Activated CD8-positive, alpha-beta memory T cell treated with anti-CD3 and anti-CD28 coated beads, Interleukin-2, amount 50 U/mL, for 48 hours (primary cell): ENCODE data around the gene ANKRD12.
A peak's percentile ranks its signal among the peaks of the same experiment; 100 is the strongest.
"Not testable (repeated sequence)": the region's sequence is repeated elsewhere in the genome, so short reads cannot be mapped to it uniquely, and the experiment has no call there.

Source experiments
- DNase-seq: peaks from one replicate; pipeline ENCODE4 v3.0.0-alpha.2; 2020

ANKRD12 gene

DNA sequence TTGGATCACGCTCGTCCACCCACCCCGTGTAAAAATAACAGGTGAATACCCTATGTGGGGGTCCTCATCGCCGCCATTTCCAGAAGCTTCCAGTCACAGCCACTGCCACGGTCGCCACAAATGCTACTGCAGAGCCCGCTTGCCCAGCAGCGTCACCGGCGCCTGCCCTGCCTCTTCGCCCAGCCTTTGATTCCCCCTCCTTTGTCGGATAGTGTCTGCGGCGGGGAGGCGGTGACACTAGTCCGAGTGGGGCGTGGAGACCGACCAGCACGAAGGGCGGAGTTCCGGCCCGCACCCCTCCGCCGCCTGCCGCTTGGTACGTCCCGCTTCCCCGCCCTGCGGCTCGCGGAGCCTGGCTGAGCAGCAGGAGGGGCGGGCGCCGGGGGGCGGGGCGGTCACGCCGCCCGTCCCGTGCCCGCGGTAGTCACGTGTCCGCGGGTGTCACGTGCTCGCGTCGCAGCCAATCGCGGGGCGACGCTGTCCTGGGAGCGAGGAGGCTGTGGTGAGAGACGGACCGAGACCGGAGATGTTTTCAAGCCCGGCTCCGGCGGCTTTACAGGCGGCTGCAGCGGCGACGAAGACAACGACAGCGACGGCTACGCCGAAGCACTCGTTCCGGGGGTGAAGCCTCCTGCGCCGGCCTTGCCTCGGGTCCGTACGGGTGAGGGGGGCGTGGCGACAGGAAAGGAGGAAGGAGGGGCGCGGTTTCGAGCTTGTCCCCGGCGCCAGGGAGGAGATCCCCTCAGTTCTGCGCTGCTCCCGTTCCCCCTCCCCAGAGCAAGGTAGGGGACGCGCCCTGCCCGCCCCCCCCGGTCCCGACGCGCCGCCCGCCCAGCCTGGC is at the start of gene ANKRD12:
ANKRD12 (plus strand) TSS at position 467 of the 841 bp plus-strand sequence. CDS start 45,652 bp downstream, outside the sequence.
- peak; percentile 97 for DNase-seq

DNA sequence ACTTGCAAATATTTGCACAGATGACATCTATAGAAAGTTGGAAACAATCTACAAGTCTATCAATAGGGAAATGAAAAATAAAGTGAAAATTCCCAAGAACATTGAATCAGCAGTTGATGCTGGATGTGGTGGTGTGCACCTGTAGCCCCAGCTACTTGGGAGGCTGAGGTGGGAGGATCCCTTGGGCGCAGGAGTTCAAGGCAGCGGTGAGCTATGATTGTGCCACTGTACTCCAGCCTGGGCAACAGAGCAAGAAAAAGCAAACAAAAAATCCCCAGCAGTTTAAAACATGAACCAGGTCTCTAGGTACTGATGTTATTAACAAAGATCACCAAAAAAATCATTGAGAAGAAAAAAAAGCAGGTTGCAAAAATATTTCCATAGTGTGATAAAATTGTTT is 49.4 kb upstream of the ANKRD12 start:
- DNase-seq, result no peak

DNA sequence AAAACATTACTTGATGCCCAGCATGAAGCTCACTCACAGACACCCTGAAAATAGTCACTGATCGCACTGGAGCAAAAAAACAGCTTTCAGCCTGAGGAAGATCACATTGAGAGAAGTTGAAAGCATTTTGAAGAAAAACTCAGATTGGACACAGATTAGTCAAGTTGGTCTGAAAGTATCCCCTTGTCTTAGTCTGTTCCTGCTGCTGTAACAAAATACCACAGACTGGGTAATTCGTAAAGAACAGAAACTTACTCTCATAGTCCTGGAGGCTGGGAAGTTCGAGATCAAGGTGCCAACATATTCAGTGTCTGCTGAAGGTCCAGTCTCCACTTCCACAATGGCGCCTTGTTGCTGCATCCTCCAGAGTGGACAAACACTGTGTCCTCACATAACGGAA is 48.3 kb upstream of the ANKRD12 start:
- DNase-seq, result no peak

DNA sequence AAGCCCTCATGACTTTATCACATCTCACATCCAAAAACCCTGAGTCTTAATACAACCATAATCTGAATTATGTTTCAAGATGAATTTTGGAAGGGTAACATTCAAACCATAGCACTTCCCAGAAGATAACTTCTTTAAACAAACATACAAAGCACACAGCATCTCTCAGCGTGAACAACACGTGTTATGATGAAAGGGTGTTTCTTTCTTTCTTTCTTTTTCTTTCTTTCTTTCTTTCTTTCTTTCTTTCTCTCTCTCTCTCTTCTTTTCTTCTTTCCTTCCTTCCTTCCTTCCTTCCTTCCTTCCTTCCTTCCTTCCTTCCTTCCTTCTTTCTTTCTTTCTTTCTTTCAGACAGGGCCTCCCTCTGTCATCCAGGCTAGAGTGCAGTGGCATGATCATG is 47.9 kb upstream of the ANKRD12 start:
- DNase-seq, result not testable (repeated sequence)

DNA sequence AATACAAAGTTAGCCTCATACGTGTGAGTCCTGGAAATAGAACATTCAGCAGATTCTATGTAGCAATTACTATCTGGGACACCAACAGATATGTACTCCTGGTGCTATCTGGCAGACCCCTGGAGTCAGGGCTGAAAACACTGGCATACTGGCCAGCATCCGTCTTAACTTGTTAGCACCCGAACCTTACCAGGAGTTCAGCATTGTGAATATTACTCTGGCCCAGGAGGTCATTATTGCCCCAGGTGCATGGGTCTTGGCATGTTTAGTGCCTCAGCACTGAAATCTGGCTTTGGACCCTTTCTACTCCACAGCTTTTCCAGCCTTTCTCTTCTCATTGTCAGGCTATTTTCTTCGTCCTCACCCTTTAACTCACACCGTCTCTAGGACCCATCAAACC is 46.0 kb upstream of the ANKRD12 start:
- no peak for DNase-seq

DNA sequence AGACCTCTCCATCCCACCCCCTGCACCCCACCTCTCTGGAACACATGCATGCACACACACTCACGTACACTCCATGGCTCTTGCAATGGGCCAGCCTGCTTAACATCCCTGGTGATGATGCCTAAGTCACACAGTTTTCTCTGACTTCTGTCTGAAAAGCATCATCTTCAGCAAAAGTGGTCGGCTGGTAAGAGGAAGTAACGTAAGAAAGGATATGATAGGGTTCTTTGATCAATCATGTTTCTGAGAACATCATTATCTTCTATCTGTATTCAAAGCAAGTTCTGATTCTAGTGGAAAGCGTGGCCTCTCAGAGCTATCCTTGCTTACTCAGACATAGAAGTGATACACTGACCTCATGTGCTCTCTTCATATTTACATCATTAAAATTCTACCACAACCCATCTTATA is 45.5 kb upstream of the ANKRD12 start:
- peak; percentile 78 for DNase-seq

DNA sequence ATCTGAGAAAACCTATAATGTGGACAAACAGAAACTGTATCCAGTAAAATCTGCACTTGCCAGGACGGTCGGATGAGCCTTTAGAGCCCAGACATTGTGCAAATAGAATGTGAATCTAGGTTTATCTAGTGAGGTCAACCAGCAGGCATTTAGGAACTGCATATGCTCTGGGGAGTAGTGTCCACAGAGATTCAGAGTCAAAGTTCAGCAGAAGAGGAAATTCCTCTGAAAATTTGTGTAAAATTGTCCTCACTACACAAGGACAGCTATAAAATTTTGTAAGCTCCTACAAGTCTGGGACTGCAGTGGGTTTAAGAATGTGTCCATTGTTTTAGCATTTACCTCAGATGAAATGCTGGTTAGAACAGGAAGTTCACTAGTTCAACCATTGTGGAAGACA is 43.9 kb upstream of the ANKRD12 start:
- DNase-seq, result no peak

DNA sequence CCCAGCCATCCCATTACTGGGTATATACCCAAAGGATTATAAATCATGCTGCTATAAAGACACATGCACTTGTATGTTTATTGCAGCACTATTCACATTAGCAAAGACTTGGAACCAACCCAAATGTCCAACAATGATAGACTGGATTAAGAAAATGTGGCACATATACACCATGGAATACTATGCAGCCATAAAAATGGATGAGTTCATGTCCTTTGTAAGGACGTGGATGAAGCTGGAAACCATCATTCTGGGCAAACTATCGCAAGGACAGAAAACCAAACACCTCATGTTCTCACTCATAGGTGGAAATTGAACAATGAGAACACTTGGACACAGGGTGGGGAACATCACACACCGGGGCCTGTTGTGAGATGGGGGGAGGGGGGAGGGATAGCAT is 43.5 kb upstream of the ANKRD12 start:
- DNase-seq, result not testable (repeated sequence)

DNA sequence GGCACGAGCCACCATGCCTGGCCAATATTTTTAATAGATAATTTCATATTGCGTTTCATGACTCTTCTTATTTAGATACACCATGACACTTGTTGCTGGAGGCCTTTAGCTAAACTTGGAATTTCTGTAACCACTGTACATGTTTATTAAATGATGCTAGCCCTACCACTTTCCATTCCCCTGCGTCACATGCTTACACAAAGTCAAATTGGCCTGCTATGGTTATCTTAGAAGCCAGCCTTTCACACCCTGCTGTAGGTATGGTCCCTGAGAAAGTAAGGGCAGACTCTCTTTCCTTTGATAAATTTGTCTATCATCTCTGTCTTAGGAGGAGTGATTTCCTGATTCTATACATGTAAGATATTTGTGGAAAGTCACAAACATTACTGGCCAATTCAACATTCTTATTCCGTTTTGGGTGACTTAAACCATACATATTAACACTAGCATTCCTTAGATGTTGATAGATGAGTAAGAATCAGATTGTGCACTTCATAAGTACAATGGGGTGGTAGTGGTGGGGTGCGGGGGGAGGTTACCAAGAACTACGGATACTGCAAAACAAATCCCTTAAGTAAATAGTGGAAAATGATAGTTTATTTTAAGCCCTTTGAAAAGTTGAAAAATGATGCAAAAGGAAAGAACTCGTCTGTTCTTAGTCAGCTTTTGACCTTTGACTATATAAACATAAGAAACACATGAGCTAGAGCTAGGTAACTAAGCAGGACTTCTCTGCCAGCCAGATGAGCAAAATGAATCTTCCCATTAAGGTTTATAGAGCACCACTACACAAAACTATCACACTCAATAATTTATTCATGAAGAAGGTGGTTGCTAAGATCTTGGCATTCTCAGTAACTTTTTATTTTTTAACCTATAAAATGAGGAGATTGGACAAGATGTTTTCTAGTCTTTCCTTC is 42.0 kb upstream of the ANKRD12 start:
- no peak for DNase-seq

DNA sequence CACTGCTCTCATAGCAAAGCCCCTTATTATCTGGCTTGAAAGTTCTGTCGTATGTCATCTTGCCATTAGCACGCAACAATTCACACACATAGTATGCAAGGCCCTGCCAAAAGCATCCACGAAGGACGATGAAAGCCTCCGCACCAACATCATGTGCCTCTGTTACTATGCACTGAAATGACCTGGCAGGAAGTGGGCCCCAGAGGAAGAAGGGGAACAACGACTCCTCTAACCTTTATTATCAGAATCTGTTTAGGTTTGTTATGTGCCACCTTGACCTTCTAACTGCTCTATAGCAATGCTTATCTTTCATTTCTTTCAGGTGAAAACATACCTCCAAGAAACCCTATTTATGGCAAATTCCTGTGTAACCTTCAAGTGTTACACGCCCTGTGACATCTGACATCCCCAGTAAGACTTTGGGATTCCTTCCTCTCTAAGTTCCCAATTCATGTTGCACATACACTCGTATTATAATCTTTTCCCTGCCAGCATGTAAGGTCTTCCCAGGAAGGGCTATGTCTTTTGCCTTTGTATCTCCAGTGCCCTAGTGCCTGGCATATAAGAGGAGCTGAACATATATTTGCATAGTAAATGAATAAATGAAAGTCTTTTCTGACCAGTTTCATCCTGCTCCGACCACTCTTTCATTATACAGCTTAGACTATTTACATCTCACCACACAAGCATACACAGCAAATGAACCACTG is 41.1 kb upstream of the ANKRD12 start:
- DNase-seq, result peak; percentile 75

DNA sequence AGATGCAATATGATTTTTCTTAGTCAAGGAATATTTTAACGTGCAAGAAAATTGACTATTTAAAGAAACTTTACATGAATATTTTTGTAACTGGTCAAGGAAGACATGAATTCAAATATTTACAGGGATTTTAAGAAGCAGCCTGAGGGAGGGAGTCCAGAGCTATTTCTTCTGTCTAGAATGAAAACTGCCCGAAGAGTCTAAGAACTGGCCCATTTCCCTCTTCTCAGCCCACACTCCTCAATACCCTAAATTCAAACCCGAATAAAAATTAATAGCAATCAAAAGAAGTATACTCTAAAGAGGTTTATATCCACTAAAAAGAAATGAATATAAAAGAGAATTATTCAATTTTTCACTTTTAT is 40.6 kb upstream of the ANKRD12 start:
- no peak for DNase-seq

DNA sequence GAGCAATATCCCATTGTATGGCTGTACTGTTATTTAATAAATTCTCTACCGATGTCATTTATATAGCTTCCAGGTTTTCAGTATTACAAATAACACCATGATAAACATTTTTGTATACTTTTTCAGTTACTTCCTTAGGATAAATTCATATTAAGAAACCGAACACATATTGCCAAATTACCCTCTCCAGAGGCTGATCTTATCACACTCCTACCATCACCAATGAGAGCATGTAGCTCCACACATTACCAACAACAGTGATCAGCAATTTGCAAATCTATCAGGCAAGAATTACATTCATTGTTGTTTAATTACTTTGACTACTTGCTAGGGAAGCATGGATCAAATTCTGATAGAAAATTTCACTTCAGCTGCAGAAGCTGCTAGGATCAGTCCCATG is 39.9 kb upstream of the ANKRD12 start:
- no peak for DNase-seq

DNA sequence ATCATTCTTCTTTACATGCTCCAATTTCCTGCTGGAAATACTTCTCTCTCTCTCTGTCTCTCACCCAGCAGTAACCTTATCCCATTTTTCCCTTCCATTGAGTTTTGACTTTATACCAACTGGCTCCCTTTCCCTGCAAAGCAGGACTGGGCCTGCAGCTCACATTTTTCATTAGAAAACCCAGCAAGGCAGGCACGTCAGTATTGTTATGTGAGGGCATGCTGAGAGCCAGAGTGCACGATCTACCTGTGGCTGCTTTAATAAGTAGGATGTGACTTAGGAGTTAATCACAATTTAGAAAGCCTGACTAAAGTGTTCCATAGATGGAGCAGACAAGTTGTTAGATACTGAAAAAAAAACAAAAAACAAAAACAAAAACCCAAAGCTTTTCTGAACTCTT is 39.2 kb upstream of the ANKRD12 start:
- DNase-seq, result no peak

DNA sequence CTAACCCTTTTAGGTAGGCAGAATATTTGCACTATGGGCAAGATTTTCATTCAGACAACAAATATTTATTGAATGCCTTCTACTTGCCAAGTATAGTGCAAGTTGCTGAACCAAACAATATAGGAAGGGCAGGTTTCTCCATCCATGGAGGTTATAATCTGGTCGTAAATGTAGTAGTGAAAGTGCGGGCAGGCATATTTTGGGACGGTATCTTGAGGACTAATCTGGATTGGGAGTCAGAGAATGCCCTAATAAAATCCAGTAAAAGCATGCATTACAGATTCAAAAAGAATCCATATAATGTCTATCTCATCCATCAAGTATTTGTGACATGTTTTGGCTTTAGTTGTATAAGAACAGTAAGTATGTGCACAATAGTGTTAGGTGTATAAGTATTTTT is 35.8 kb upstream of the ANKRD12 start:
- DNase-seq, result no peak

DNA sequence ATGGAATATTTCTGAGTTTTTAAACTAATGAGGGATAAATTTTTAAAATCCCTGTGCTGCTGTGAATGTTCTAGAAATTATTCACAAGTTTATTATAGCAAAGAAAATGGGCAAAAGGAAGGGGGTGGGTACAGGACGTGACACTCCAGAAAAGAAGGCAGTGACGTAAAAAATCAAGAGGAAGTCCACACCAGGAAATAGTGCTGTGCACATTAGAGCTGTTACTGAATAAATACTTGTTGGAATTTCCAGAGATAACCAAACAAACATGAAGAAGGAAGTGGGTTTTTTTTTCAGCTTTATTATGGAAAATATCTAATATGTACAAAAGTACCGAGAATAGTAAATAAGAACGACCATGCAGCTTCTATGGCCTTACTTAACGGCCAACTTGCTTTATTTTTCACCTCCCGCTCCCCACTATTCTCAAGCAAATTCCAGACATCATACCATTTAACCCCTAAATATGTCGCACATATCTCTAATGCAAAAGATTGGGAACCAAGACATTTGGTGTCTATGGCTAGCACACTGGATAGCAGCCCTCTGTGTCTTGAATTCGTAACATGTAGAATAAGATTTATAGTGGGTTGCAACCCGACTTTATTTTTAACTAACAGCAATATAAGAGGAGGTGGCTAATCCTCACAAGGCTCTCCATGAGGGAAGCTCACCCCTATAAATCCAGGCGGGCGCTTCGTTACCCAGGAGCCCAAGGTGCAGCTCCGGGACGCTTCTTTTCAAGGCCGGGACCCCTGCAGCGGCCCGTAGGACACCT is 34.7 kb upstream of the ANKRD12 start:
- DNase-seq, result no peak

DNA sequence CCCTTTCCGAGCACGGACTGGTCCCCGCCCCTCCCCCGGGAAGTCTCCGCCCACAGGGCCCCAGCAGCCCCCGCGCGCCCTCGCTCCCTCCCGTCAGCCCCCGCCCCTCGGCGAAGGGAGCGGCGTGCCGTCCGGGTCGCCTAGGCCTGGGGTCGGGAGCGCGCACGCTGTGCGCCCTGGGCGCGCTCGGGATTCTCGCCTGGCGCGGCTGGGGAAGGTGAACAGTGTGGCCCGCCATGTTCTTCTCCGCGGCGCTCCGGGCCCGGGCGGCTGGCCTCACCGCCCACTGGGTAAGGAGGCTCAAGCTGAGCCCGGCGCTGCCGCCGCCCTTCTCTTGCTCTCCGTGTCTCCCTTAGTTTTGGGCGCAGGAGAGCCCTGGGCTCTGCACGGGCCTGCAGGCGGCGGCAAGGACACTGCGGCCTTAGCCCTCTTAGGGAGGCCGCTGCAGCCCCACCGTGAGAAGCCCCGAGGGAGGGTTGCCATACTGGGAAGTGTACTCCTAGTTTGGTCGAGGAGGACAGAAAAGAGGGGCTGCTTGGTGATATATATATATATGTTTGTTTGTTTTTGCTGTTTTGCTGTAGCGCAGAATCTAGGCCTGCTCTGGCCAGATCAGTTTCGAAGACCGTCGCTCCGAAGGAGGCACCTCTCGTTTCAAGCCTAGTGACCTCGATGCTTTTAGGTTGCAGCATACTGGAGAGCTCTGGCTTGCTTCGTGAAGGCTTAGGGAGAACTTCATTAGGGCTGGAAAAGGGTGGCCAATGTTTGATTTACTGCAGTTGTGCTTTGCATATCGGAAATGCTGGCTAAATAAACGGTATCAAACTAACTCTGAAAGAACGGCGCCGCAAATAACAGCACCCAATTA is 33.8 kb upstream of the ANKRD12 start, which contains the start of gene NDUFV2:
NDUFV2 (plus strand) TSS at position 192 of the 868 bp plus-strand sequence; CDS start at position 237, 45 bp downstream.
- DNase-seq, result peak; percentile 98

DNA sequence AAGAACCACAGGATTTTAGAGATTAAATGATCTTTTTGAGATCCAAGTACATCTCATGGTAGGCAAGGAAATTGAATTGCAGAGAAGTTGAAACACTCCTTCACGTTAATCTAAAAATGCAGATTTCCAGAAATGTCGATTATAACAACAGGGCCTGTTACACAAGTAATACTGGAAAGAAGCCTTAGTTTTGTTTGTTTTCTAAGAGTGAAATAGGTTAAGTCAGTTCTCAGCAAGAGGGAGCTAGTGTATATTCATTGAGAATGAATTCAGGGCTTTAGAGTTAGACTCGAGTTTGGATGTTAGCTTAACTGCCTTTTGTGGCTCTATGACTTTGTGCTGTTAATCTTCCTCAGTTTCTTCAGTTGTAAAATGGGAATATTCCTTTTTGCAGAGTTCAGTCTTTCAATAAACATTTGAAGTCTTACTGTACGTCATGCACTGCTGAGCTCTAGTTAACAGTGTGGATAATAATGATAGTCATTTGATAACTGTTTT is 33.2 kb upstream of the ANKRD12 start:
- no peak for DNase-seq

DNA sequence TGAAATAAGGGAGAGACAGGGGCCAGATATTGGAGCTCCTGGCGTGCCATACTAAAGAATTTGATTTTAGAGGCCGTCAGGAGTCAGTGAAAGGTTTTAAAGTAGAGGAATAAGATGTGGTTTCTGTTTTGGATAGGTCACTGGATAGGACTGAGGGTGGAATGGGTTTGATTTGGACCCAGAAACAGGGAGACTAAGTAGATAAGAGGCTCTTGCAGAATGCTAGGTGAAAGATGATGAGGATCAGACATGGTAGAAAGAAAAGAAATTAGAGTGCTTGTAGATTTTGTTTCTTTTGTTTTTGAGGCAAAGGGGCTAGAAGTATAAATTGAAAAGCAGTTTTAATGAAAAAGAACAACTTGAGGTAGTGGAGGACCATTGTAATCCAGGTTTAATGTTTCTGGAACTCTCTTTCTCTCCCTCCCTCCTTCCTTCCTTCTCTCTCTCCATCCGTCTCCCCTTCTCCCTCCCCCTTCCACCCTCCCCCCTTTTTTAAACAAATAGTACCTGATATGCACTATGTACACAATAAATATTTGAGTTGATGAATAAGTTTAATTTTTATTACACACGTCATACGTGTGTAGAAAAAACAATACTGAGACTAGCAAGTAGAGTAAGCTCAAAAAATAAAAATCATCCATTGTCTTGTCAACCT is 32.2 kb upstream of the ANKRD12 start:
- DNase-seq, result no peak

DNA sequence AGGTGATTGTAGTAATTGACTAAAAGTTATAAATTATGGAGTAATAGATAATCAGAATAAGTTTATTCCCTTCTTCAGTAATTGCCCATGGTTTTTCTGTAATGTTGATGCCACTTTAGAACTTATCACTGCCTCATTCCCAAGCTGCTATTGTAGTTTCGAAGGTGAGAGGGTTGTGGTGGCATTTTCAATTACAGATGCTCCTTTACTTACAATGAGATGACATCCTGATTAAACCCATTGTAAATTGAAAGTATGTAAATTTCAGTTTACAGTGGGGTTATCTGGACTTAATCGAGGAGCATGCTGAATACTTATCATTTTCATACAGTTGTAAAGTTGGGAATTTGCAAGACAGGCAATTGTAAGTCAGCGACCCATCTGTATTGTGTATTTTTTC is 31.2 kb upstream of the ANKRD12 start:
- no peak for DNase-seq

DNA sequence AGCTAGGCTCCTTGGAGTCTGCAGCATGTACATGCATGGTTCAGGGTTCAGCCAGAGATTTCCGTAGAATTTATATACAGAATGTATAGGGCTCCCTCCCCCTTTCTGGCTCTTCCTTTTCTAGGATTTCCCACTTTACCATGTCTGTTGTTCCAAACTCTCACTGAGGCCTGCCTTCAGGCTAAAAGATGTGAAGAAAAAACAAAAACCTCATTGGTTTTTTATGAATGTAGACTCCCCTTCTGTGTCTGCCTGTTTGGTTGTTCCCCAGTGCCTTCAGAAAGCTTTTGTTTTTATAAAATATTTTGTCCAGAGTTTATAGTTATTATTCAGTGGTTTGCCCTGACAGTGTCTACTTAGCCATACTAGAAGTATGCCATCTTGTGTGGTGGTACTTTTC is 30.5 kb upstream of the ANKRD12 start:
- no peak for DNase-seq
